Aorta (tissue), 5 donors: ENCODE results near the gene AGRN. TPM values are rescaled to one million over a fixed set of nuclear protein-coding genes. Genes with fewer than 3 reads are reported as not detected.
A peak's percentile ranks its signal among the peaks of the same experiment; 100 is the strongest.

Experiments
- ATAC-seq: fragments of 200-7000 bp; cut with Tn5 transposase; one replicate; pipeline ENCODE4 v1.9.1; 2022; ENCODE audit warnings: moderate library complexity; ENCODE audit not compliant: low FRiP score
- DNase-seq, 2 donors: peaks; one replicate each; pipeline ENCODE4 v3.0.0-alpha.2; 2020
- H3K27ac ChIP-seq, 2 donors: one replicate each; pipeline ENCODE4 v1.5.1; 2013; ENCODE audit warnings: low read length in 2 of 2, mild to moderate bottlenecking in 2 of 2, moderate library complexity in 2 of 2, control low read depth in 1 of 2, inconsistent platforms in 1 of 2, low read depth in 1 of 2
- H3K27me3 ChIP-seq, 2 donors: one replicate each; pipeline ENCODE4 v1.6.1; 2013; ENCODE audit warnings: control low read depth in 1 of 2, low read length in 1 of 2, mild to moderate bottlenecking in 1 of 2, moderate library complexity in 1 of 2; ENCODE audit not compliant: insufficient read depth in 2 of 2, control insufficient read depth in 1 of 2
- H3K36me3 ChIP-seq, 2 donors: one replicate each; pipeline ENCODE4 v1.6.1; 2013; ENCODE audit warnings: control low read depth in 1 of 2, low read length in 1 of 2, mild to moderate bottlenecking in 1 of 2; ENCODE audit not compliant: insufficient read depth in 2 of 2, control insufficient read depth in 1 of 2
- H3K4me1 ChIP-seq, 2 donors: one replicate each; pipeline ENCODE4 v1.6.1; 2013; ENCODE audit warnings: low read length in 2 of 2, control low read depth in 1 of 2, mild to moderate bottlenecking in 1 of 2, moderate library complexity in 1 of 2; ENCODE audit not compliant: insufficient read depth in 2 of 2, control insufficient read depth in 1 of 2
- H3K4me3 ChIP-seq, 2 donors: one replicate each; pipeline ENCODE4 v1.5.1; 2013; ENCODE audit warnings: low read length in 2 of 2, control low read depth in 1 of 2, mild to moderate bottlenecking in 1 of 2
- H3K9me3 ChIP-seq: one replicate; pipeline ENCODE4 v1.6.1; 2013; ENCODE audit warnings: mild to moderate bottlenecking, low read length; ENCODE audit not compliant: control insufficient read depth
- WGBS, 2 donors: extraction: QIAGEN DNeasy Blood & Tissue Kit; methylation state at CpG; one replicate each; pipeline ENCODE4 v1.1.7; 2013; 5-methylcytosine and 5-hydroxymethylcytosine counted together
- intact Hi-C, 2 donors: fragments of 100-400 bp; cut with DNase I; formaldehyde crosslinking; loops; one replicate each; pipeline versions ENCODE4 v1.14.2 to v1.15.0; 2022
- long read RNA-seq, 2 donors: library from polyadenylated mRNA; unstranded; transcript quantifications; one replicate each; pipeline ENCODE4 v2.0.0, GENCODE V29; 2020 to 2021
- polyA plus RNA-seq, 2 donors: library from polyadenylated mRNA; stranded (reverse); fragments of 200-250 nt; gene quantifications; one replicate each; pipeline ENCODE4 v1.2.3, GENCODE V29; 2013
- total RNA-seq, 2 donors: library from RNA; stranded (reverse); fragmentation: NEBNext Ultra II Directional; extraction: Animal tissue kit (Norgen Biotek cat#: 25700); gene quantifications; one replicate each; pipeline ENCODE4 v1.2.1, GENCODE V29; 2021
- donor health status: healthy with polysubstance abuse.
- donor health status: Bipolar disorder and iron deficiency.
- donor health status: DM: no; HTN: no; CAD: no.
- donor health status: DM: no; HTN: no; CAD: no.
- donor health status: DM: yes; HTN: yes; CAD: no.

Gene AGRN
- total RNA-seq (10 to 100 TPM; 25.1 to 38.6 TPM), polyA plus RNA-seq (10 to 100 TPM in 1 of 2 donors, 1 to 10 TPM in 1; 4.3 to 20.1 TPM)
- long read RNA-seq, donor 1, partial matches to known transcripts = 4 of 5 reads
- long read RNA-seq, donor 1, other reads (novel, unspliced or antisense) = 1 of 5 reads
- long read RNA-seq, donor 2, partial matches to known transcripts = 19 of 26 reads
- long read RNA-seq, donor 2, other reads (novel, unspliced or antisense) = 6 of 26 reads

DNA sequence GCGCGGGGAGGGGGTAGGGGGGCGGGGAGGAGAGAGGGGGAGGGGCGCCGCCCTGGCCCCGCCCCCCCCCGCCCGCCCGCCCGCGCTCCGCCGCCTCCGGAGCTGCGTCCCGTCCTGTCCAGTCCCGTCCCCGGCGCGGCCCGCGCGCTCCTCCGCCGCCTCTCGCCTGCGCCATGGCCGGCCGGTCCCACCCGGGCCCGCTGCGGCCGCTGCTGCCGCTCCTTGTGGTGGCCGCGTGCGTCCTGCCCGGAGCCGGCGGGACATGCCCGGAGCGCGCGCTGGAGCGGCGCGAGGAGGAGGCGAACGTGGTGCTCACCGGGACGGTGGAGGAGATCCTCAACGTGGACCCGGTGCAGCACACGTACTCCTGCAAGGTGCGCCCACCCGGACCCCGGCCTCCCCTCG is at the start of gene AGRN:
Gene AGRN (plus strand): TSS at position 121 of the 405 bp plus-strand sequence. CDS start 53 bp downstream, at position 174.
- intact Hi-C loops = loop anchor here in 1 of 2 donors (5.0 kb wide), 1 partner anchor 37 kb away; no protein-coding TSS in a partner anchor
- H3K4me1 ChIP-seq = no peaks in the 10 kb centered on the region
- H3K36me3 ChIP-seq = no peaks in the 10 kb centered on the region
- ATAC-seq (peak; percentile 11), DNase-seq (no peak)
- H3K4me3 ChIP-seq = peak within 1 kb of the TSS; percentile 75 to 88
- H3K27me3 ChIP-seq = no peaks in the 10 kb centered on the region
- WGBS, 2 donors = 0 to 7% methylated on average over 3 to 55 of the region's 58 CpGs
- peak within 1 kb of the TSS in 1 of 2 donors; percentile 24 for H3K27ac ChIP-seq
- H3K9me3 ChIP-seq = no peaks in the 10 kb centered on the region

GRCh38 chr1:970242-970972 is 49.5 kb upstream of the AGRN start:
- DNase-seq (no peak), ATAC-seq (no peak)
- no peaks in the 10 kb centered on the region for H3K27me3 ChIP-seq
- H3K9me3 ChIP-seq = no peaks in the 10 kb centered on the region
- H3K4me3 ChIP-seq = no peak overlapping the region
- 11 to 12% methylated on average over 33 of the region's 33 CpGs for WGBS, 2 donors
- no peaks in the 10 kb centered on the region for H3K4me1 ChIP-seq
- intact Hi-C loops = no loop called here
- no peak overlapping the region for H3K27ac ChIP-seq
- H3K36me3 ChIP-seq = no peaks in the 10 kb centered on the region

- Histone ChIP-seq H3K27ac (no peak overlapping the region), H3K9me3 (no peaks in the 10 kb centered on the region), H3K36me3 (no peaks in the 10 kb centered on the region), H3K27me3 (no peaks in the 10 kb centered on the region), H3K4me1 (no peaks in the 10 kb centered on the region), H3K4me3 (no peak overlapping the region)
- DNase-seq (peak in 1 of 2 donors; percentile 43), ATAC-seq (no peak)
- 28 to 36% methylated on average over 38 to 42 of the region's 42 CpGs for WGBS, 2 donors
- intact Hi-C loops = no loop called here
Observed at GRCh38 chr1:970973-971730, 48.8 kb upstream of the AGRN start.

DNA sequence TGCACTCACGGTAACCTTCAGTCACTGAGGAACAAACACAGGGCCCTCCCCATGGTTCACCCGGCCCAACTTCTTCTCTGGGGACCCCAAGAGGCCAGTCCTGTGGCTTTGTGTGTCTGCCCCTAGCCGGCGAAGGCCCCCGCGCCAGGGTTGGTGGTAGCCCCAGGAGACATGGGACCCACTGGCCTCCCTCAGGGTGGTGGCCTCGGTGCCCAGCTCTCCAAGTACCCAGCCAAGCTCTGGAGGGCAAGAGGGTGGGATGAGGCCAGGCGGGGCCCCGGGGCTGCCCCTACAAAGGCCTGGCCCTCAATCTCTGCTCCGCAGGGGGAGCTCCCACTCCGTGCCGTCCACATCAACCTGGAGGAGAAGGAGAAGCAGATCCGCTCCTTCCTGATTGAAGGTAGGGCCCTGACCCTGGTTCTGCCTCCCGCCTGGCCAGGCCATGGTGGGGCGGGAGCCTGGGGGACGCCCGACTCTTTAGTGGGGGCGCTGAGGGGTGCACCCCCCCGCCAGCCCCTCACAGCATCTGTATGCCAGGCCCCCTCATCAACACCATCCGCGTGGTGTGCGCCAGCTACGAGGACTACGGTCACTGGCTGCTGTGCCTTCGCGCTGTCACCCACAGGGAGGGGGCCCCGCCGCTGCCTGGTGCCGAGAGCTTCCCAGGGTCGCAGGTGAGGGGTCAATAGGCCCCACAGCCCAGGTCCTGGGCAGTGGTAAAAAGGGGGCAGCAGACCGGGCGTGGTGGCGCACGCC is 48.0 kb upstream of the AGRN start:
- Histone ChIP-seq H3K4me1 (no peaks in the 10 kb centered on the region), H3K4me3 (no peak overlapping the region), H3K9me3 (no peaks in the 10 kb centered on the region), H3K36me3 (no peaks in the 10 kb centered on the region), H3K27me3 (no peaks in the 10 kb centered on the region), H3K27ac (no peak overlapping the region)
- intact Hi-C loops = no loop called here
- WGBS, 2 donors = 75 to 77% methylated on average over 33 to 34 of the region's 34 CpGs
- DNase-seq (peak in 1 of 2 donors; percentile 51), ATAC-seq (no peak)

DNA sequence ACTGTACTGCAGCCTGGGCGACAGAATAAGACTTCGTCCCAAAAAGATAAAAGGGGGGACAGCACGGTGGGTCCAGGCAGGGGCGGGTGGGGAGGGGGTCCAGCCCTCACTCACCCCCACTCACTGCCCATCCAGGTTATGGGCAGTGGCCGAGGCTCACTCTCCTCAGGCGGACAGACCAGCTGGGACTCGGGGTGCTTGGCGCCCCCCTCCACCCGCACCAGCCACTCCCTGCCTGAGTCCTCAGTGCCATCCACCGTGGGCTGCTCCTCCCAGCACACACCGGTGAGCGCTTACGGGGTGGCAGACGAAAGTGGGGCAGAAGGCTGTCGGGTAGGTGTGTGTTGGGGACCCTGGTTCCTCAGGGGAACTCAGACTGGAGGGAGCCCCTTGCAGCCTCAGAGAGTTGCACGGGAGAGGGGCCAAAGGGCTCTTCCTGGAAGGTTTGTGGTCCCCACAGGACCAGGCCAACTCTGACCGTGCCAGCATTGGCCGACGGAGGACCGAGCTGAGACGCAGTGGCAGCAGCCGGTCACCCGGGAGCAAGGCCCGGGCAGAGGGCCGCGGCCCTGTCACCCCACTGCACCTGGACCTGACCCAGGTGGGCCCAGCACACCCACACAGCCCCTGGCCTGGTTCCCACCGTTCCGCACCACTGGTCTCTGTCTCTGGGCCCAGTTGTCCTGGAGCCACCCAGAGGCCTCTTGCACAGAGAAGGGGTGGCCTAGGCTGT is 47.0 kb upstream of the AGRN start:
- intact Hi-C loops = no loop called here
- Histone ChIP-seq H3K27ac (no peak overlapping the region), H3K4me1 (no peaks in the 10 kb centered on the region), H3K36me3 (no peaks in the 10 kb centered on the region), H3K9me3 (no peaks in the 10 kb centered on the region), H3K27me3 (no peaks in the 10 kb centered on the region), H3K4me3 (no peak overlapping the region)
- DNase-seq = no peak
- no peak for ATAC-seq
- WGBS, 2 donors = 85 to 87% methylated on average over 28 of the region's 28 CpGs

DNA sequence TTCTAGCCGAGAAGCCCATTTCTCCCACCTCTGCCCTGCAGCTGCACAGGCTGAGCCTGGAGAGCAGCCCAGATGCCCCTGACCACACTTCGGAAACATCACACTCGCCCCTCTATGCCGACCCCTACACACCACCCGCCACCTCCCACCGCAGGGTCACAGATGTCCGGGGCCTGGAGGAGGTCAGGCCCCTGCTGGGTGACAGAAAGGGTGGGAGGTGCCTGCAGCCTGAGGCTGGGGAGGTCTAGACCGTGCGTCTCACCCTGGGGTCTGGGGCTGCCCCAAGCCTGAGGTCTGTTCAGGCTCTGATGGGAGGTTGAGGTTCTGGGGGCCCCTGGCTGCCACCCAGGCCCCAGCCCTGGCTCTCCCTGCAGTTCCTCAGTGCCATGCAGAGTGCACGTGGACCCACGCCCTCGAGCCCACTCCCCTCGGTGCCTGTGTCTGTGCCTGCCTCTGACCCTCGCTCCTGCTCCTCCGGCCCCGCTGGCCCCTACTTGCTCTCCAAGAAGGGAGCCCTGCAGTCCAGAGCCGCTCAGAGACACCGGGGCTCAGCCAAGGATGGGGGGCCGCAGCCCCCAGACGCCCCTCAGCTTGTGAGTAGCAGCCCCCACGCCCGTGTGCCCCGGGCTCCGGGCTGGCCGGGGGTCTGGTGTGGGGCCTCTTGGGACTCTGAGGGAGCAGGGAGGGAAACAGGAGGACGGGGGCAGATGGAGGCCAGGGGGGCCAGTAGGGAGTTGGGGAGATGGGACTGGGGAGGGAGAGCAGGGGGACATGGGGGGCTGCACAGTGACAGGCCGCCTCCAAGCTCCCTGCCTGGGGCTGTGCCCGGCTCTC is 46.2 kb upstream of the AGRN start:
- Histone ChIP-seq H3K4me3 (no peak overlapping the region), H3K27me3 (no peaks in the 10 kb centered on the region), H3K4me1 (no peaks in the 10 kb centered on the region), H3K9me3 (no peaks in the 10 kb centered on the region), H3K27ac (no peak overlapping the region), H3K36me3 (no peaks in the 10 kb centered on the region)
- 74 to 84% methylated on average over 27 to 28 of the region's 28 CpGs for WGBS, 2 donors
- DNase-seq (no peak), ATAC-seq (no peak)
- intact Hi-C loops = no loop called here

GRCh38 chr1:974293-974640 is 45.7 kb upstream of the AGRN start:
- Histone ChIP-seq H3K27ac (no peak overlapping the region), H3K9me3 (no peaks in the 10 kb centered on the region), H3K36me3 (no peaks in the 10 kb centered on the region), H3K4me3 (no peak overlapping the region), H3K4me1 (no peaks in the 10 kb centered on the region), H3K27me3 (no peaks in the 10 kb centered on the region)
- WGBS, 2 donors = 91 to 94% methylated on average over 11 of the region's 11 CpGs
- ATAC-seq (no peak), DNase-seq (no peak)
- intact Hi-C loops = no loop called here
